Left lung (tissue), 10 donors: Measurements from ENCODE around the gene MEAK7. TPM values are rescaled to one million over a fixed set of nuclear protein-coding genes. Genes with fewer than 3 reads are reported as not detected.

ENCODE experiments used
- ATAC-seq: fragments of 200-7000 bp; cut with Tn5 transposase; one replicate; pipeline ENCODE4 v1.9.1; 2020; ENCODE audit warnings: moderate library complexity
- DNase-seq, 4 donors: peaks; one replicate each; pipeline ENCODE4 v3.0.0-alpha.2; 2013 to 2020
- H3K27ac ChIP-seq, 2 donors: fragments of 200-600 bp; sonication (generic) in 1 of 2; one replicate each; pipeline versions ENCODE4 v1.5.0 to v1.8.0; 2020 to 2021
- H3K27me3 ChIP-seq, 2 donors: fragments of 200-600 bp; sonication (generic) in 1 of 2; one replicate each; pipeline versions ENCODE4 v1.5.0 to v1.8.0; 2020 to 2021
- H3K36me3 ChIP-seq, 2 donors: fragments of 200-600 bp; sonication (generic) in 1 of 2; one replicate each; pipeline versions ENCODE4 v1.5.0 to v1.8.0; 2020 to 2021
- H3K4me1 ChIP-seq, 2 donors: fragments of 200-600 bp; one replicate each; pipeline ENCODE4 v1.8.0; 2021
- H3K4me3 ChIP-seq, 2 donors: fragments of 200-600 bp; sonication (generic) in 1 of 2; one replicate each; pipeline versions ENCODE4 v1.5.0 to v1.8.0; 2020 to 2021; ENCODE audit warnings: mild to moderate bottlenecking in 1 of 2
- H3K9me3 ChIP-seq, 2 donors: fragments of 200-600 bp; sonication (generic) in 1 of 2; one replicate each; pipeline versions ENCODE4 v1.5.0 to v1.8.0; 2020 to 2021
- intact Hi-C, 2 donors: fragments of 100-400 bp; cut with DNase I; formaldehyde crosslinking; loops; one replicate each; pipeline versions ENCODE4 v1.11.2 to v1.14.2; 2022
- polyA plus RNA-seq, 6 donors: library from polyadenylated mRNA; unstranded; fragments of 120-200 nt; gene quantifications; one replicate each; pipeline ENCODE4 v1.2.1, GENCODE V29; 2013; ENCODE audit not compliant: insufficient read length in 6 of 6
- total RNA-seq, 2 donors: library from RNA; stranded (reverse); fragmentation: NEBNext Ultra II Directional; extraction: Animal tissue kit (Norgen Biotek cat#: 25700); gene quantifications; one replicate each; pipeline ENCODE4 v1.2.1, GENCODE V29; 2021
- TF ChIP-seq, protein P1 (sequence below), 2 donors: fragments of 200-600 bp; sonication (generic) in 1 of 2; IDR thresholded peaks; one replicate each; pipeline versions ENCODE4 v1.5.0 to v1.8.0; 2021; ENCODE audit warnings: antibody characterized with exemption in 2 of 2
- donor health status: DM: no; HTN: yes; CAD: no.
- donor health status: DM: no; HTN: no; CAD: no.

MEAK7 gene
- total and polyA plus RNA-seq, 8 donors: 13.1 to 22.3 (median 20.3) TPM

DNA sequence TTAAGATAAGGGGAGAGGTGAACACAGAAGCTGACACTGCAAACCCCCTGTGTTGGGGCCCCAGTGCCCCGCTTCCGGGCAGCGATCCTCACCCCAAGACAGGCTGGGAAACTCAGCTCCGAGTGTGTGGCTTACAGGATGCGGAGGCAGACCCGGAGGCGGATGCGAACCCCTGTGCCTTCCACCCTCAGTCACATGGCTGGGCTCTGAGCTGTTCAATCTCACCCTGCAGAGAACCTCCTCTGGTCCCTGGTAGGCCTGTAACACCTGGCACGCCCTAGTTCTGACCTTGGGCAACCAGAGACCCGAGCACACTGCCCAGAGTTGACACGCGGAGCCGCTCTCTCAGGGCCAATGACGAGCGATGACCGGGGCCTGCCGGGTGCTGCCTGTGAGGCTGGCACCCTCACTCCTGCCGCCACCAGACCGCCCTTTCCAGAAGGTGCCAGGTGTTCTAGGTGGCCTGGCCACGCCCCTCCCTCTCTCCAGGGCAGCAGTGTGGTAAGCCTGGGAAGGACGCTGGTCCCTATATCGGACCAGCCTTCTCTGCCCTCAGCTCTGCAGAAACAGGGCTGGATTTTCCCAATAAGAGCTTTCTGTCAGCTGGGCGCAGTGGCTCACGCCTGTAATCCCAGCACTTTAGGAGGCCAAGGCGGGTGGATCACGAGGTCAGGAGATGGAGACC is 23.3 kb downstream of the MEAK7 start:
- no peak overlapping the region for H3K27ac ChIP-seq
- TF ChIP-seq, protein P1, sequence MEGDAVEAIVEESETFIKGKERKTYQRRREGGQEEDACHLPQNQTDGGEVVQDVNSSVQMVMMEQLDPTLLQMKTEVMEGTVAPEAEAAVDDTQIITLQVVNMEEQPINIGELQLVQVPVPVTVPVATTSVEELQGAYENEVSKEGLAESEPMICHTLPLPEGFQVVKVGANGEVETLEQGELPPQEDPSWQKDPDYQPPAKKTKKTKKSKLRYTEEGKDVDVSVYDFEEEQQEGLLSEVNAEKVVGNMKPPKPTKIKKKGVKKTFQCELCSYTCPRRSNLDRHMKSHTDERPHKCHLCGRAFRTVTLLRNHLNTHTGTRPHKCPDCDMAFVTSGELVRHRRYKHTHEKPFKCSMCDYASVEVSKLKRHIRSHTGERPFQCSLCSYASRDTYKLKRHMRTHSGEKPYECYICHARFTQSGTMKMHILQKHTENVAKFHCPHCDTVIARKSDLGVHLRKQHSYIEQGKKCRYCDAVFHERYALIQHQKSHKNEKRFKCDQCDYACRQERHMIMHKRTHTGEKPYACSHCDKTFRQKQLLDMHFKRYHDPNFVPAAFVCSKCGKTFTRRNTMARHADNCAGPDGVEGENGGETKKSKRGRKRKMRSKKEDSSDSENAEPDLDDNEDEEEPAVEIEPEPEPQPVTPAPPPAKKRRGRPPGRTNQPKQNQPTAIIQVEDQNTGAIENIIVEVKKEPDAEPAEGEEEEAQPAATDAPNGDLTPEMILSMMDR (IDR thresholded peaks at IDR 0.05): no peak
- no peaks in the 10 kb centered on the region for H3K27me3 ChIP-seq
- intact Hi-C loops: loop anchor here in 1 of 2 donors (10.0 kb wide), 1 partner anchor 206 kb away; no protein-coding TSS in a partner anchor
- ATAC-seq: no peak
- no peaks in the 10 kb centered on the region for H3K9me3 ChIP-seq
- H3K36me3 ChIP-seq: peaks cover 0 to 63% of the 10 kb centered on the region in 2 donors
- H3K4me1 ChIP-seq: no peaks in the 10 kb centered on the region
- no peak for DNase-seq
- no peak overlapping the region for H3K4me3 ChIP-seq

DNA sequence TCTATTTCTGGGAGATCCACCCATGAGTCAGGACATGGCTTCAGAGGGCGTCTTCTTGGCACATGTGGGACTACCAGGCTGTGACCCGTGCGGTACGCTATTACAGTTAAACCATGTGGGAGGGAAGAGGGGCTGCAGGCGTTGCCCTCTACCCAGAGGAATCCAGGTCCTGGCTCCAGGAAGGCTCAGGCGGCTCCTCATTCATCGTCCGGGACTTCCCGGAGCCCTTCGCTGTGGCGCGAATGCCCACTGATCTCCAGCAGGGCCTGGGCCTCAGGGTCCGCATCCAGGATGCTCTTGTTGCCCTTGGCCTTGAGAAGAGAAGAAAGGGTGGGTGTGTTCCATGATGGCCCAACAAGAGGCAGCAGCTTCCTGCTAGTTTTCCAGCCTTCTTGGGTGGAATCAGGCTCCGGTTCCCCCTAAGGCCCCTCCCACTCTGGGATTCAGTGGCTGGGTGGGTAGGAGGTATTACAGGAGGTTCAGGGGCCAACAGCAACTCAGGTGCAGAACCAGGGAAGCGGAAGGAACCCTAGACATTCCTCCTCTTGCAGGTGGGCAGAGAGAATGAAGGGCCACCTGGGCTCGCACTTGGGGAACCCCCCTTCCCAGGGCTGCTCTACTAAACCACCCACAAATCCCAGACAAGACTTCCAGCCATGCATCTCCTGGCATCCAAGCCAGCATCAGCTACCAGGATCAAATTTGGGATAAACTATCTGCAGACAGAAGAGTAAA is 24.6 kb downstream of the MEAK7 start:
- intact Hi-C loops: loop anchor here in 1 of 2 donors (10.0 kb wide), 1 partner anchor 205 kb away; no protein-coding TSS in a partner anchor
- no peak overlapping the region for H3K27ac ChIP-seq
- no peaks in the 10 kb centered on the region for H3K9me3 ChIP-seq
- no peak for ATAC-seq
- TF ChIP-seq, protein P1 (IDR thresholded peaks at IDR 0.05): no peak
- H3K36me3 ChIP-seq: peaks cover 0 to 55% of the 10 kb centered on the region in 2 donors
- H3K27me3 ChIP-seq: no peaks in the 10 kb centered on the region
- H3K4me1 ChIP-seq: no peaks in the 10 kb centered on the region
- no peak overlapping the region for H3K4me3 ChIP-seq
- no peak for DNase-seq

DNA sequence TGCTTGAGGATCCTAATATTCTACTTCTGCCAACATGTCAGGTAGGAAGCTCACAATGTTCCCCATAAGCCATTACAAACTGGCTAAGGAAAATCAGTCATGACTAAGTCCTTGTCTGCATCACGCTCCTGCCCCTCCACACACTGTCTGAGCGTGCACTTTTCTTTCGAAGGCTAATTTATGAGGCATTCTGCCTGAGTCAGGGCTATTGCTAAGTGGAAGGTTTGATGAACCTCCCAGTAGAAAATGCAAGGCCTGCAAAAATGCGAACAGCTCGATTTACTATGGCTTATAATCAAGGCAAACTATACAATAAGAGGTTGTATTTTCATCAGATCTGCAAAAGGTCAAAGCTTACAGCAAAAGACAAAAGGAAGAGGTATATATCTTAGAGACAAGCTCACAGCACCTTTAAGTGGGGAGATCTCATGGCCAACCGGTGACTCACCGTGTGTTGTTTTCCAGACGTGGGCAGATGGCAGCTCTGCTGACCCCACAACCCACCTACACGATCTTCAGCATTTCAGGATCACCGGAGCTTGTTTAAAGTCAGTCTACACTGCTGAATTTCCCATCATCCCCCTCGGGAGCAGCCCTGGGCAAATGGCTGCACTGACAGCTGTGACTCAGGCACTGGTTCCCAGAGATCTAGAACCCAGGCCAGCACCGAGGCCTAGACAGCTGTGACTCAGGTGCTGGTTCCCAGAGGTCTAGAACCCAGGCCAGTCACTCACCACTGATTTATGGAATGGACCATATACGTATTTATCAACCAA is 26.1 kb downstream of the MEAK7 start:
- intact Hi-C loops: no loop called here
- ATAC-seq: no peak

DNA sequence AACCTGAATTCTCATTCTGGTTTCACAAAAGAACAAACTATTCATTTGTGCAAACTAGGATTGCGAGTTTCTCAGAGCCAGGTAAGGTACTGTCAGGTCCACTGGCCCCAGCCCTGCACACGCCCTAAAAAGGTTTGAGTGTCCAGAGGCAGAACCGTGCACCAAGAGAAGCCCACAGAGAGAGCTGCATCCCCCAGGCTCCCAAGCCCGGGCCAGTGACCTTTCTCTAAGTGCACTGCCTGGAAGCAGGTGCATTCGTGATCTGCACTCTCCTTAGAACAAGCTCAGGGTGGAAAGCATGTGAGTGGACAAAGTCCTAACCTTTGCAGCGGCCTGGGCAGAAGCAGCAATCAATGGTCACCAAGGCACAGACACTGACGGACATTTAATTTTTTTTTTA is 26.8 kb downstream of the MEAK7 start:
- ATAC-seq (no peak), DNase-seq (no peak)
- no peak overlapping the region for H3K4me3 ChIP-seq
- peaks cover 0 to 43% of the 10 kb centered on the region in 2 donors for H3K36me3 ChIP-seq
- no peaks in the 10 kb centered on the region for H3K4me1 ChIP-seq
- intact Hi-C loops: no loop called here
- H3K27ac ChIP-seq: no peak overlapping the region
- H3K27me3 ChIP-seq: no peaks in the 10 kb centered on the region
- TF ChIP-seq, protein P1 (IDR thresholded peaks at IDR 0.05): no peak
- no peaks in the 10 kb centered on the region for H3K9me3 ChIP-seq

More for the DNA sequence above, 26.1 kb downstream of the MEAK7 start:
- H3K27ac ChIP-seq: no peak overlapping the region
- H3K4me3 ChIP-seq: no peak overlapping the region
- peaks cover 0 to 48% of the 10 kb centered on the region in 2 donors for H3K36me3 ChIP-seq
- H3K9me3 ChIP-seq: no peaks in the 10 kb centered on the region
- no peak for DNase-seq
- no peaks in the 10 kb centered on the region for H3K4me1 ChIP-seq
- TF ChIP-seq, protein P1 (IDR thresholded peaks at IDR 0.05): no peak
- no peaks in the 10 kb centered on the region for H3K27me3 ChIP-seq
